Measurements from ENCODE around the gene SNAP25. TPM values are rescaled to one million over a fixed set of nuclear protein-coding genes. Genes with fewer than 3 reads are reported as not detected.

The SNAP25 gene
- total RNA-seq, 1 donor from 2014 or later, result 1.9 TPM

- Histone ChIP-seq H3K27me3 (peaks cover 6% of the 10 kb centered on the region), H3K9me3 (no peaks in the 10 kb centered on the region), H3K4me1 (no peaks in the 10 kb centered on the region), H3K27ac (no peak overlapping the region), H3K36me3 (no peaks in the 10 kb centered on the region), H3K4me3 (no peak overlapping the region)
- TF ChIP-seq CTCF (IDR thresholded peaks at IDR 0.05), result no peak
- ATAC-seq (no peak), DNase-seq (no peak)
- intact Hi-C loops (cut with DNase I), result no loop called here
Measured at GRCh38 chr20:10174400-10174799, 44.2 kb upstream of the SNAP25 start.

GRCh38 chr20:10177326-10177725 is 41.3 kb upstream of the SNAP25 start:
- intact Hi-C loops (cut with DNase I), result no loop called here

GRCh38 chr20:10178091-10178490 is 40.5 kb upstream of the SNAP25 start:
- Histone ChIP-seq H3K27me3 (no peaks in the 10 kb centered on the region), H3K4me1 (no peaks in the 10 kb centered on the region), H3K4me3 (no peak overlapping the region), H3K27ac (no peak overlapping the region), H3K36me3 (no peaks in the 10 kb centered on the region), H3K9me3 (no peaks in the 10 kb centered on the region)
- intact Hi-C loops (cut with DNase I), result no loop called here
- ATAC-seq (no peak), DNase-seq (no peak)
- no peak for TF ChIP-seq CTCF (IDR thresholded peaks at IDR 0.05)

More at GRCh38 chr20:10177326-10177725, 41.3 kb upstream of the SNAP25 start:
- DNase-seq (no peak), ATAC-seq (no peak)
- no peaks in the 10 kb centered on the region for H3K36me3 ChIP-seq
- no peak for TF ChIP-seq CTCF (IDR thresholded peaks at IDR 0.05)
- no peak overlapping the region for H3K4me3 ChIP-seq
- no peaks in the 10 kb centered on the region for H3K27me3 ChIP-seq
- H3K27ac ChIP-seq, result no peak overlapping the region
- no peaks in the 10 kb centered on the region for H3K4me1 ChIP-seq
- no peaks in the 10 kb centered on the region for H3K9me3 ChIP-seq

- DNase-seq, result no peak
Measured at GRCh38 chr20:10178727-10179313, 39.8 kb upstream of the SNAP25 start.

GRCh38 chr20:10179574-10180298 is 38.9 kb upstream of the SNAP25 start:
- no peaks in the 10 kb centered on the region for H3K36me3 ChIP-seq
- TF ChIP-seq CTCF (IDR thresholded peaks at IDR 0.05), result peak; percentile 21
- H3K27me3 ChIP-seq, result no peaks in the 10 kb centered on the region
- no peak overlapping the region for H3K4me3 ChIP-seq
- DNase-seq, result no peak
- H3K27ac ChIP-seq, result no peak overlapping the region
- ATAC-seq, result no peak
- H3K4me1 ChIP-seq, result no peaks in the 10 kb centered on the region
- H3K9me3 ChIP-seq, result no peaks in the 10 kb centered on the region
- intact Hi-C loops (cut with DNase I), result no loop called here

More at GRCh38 chr20:10178727-10179313, 39.8 kb upstream of the SNAP25 start:
- H3K36me3 ChIP-seq, result no peaks in the 10 kb centered on the region
- ATAC-seq, result no peak
- no peaks in the 10 kb centered on the region for H3K4me1 ChIP-seq
- no peaks in the 10 kb centered on the region for H3K27me3 ChIP-seq
- TF ChIP-seq CTCF (IDR thresholded peaks at IDR 0.05), result no peak
- intact Hi-C loops (cut with DNase I), result no loop called here
- no peak overlapping the region for H3K4me3 ChIP-seq
- H3K9me3 ChIP-seq, result no peaks in the 10 kb centered on the region
- H3K27ac ChIP-seq, result no peak overlapping the region
